GM19240 (cell line): ENCODE measurements around the gene RNF133.
"Not testable (repeated sequence)": the region's sequence is repeated elsewhere in the genome, so short reads cannot be mapped to it uniquely, and the experiment has no call there.

Source experiments
- DNase-seq: peaks from one replicate; pipeline ENCODE4 v3.0.0; 2011; ENCODE audit warnings: low spot score; ENCODE audit not compliant: insufficient read length

The RNF133 gene

GRCh38 chr7:122691569-122692235 is 7.2 kb downstream of the RNF133 start:
- no peak for DNase-seq

GRCh38 chr7:122689346-122690109 is 9.4 kb downstream of the RNF133 start:
- DNase-seq, result no peak

- no peak for DNase-seq
Observed at GRCh38 chr7:122688400-122688998, 10.4 kb downstream of the RNF133 start.

- DNase-seq, result no peak
Observed at GRCh38 chr7:122686360-122686878, 12.5 kb downstream of the RNF133 start.

GRCh38 chr7:122684504-122684903 is 14.4 kb downstream of the RNF133 start:
- DNase-seq, result no peak

GRCh38 chr7:122682815-122683550 is 15.9 kb downstream of the RNF133 start:
- no peak for DNase-seq

GRCh38 chr7:122681186-122681585 is 17.7 kb downstream of the RNF133 start:
- not testable (repeated sequence) for DNase-seq

GRCh38 chr7:122679813-122680212 is 19.1 kb downstream of the RNF133 start:
- no peak for DNase-seq

- DNase-seq, result not testable (repeated sequence)
Observed at GRCh38 chr7:122679269-122679709, 19.6 kb downstream of the RNF133 start.

- DNase-seq, result no peak
Observed at GRCh38 chr7:122677149-122677548, 21.8 kb downstream of the RNF133 start.

GRCh38 chr7:122676466-122676865 is 22.5 kb downstream of the RNF133 start:
- DNase-seq, result no peak

- no peak for DNase-seq
Observed at GRCh38 chr7:122675621-122676020, 23.3 kb downstream of the RNF133 start.

GRCh38 chr7:122675011-122675410 is 23.9 kb downstream of the RNF133 start:
- no peak for DNase-seq

- DNase-seq, result no peak
Observed at GRCh38 chr7:122674502-122674901, 24.4 kb downstream of the RNF133 start.

- DNase-seq, result no peak
Observed at GRCh38 chr7:122673951-122674350, 25.0 kb downstream of the RNF133 start.

GRCh38 chr7:122672536-122672935 is 26.4 kb downstream of the RNF133 start:
- no peak for DNase-seq

- no peak for DNase-seq
Observed at GRCh38 chr7:122663733-122664132, 35.2 kb downstream of the RNF133 start.

GRCh38 chr7:122658856-122659255 is 40.1 kb downstream of the RNF133 start:
- no peak for DNase-seq

GRCh38 chr7:122653685-122654084 is 45.2 kb downstream of the RNF133 start:
- DNase-seq, result no peak

GRCh38 chr7:122652876-122653275 is 46.0 kb downstream of the RNF133 start:
- no peak for DNase-seq

- no peak for DNase-seq
Observed at GRCh38 chr7:122651451-122651850, 47.5 kb downstream of the RNF133 start.
